Measurements from ENCODE around the gene VWA1. TPM values are rescaled to one million over a fixed set of nuclear protein-coding genes. Genes with fewer than 3 reads are reported as not detected.

Gene VWA1
- total and polyA plus RNA-seq, 2 experiments from 2014 or later: 7.2 to 31.5 TPM

DNA sequence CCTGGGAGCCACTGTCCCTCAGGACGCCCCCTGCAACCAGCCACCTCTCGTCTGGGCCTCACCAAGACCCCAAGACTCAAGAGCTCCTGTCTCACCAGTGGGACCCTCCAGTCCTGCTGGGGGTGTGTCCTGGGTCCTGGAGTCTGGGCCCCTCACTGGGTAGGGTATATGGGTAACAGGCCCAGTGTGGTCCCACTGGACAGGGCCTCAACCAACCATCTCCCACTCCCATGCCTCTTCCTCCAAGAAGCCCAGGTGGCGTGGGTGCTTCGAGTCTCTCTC lies 725 bp upstream of the VWA1 start:
- TF ChIP-seq ZNF114 (CRISPR knock-in tag; IDR thresholded peaks at IDR 0.05) (no peak), EZH2phosphoT487 (IDR thresholded peaks at IDR 0.05; ENCODE audit: unreplicated experiment) (no peak), ZNF331 (CRISPR knock-in tag; IDR thresholded peaks at IDR 0.05; ENCODE audit: low read depth) (no peak), NANOG (IDR thresholded peaks at IDR 0.05; ENCODE audit: borderline replicate concordance) (no peak), STAT1 (IDR thresholded peaks at IDR 0.05; ENCODE audit: unreplicated experiment) (no peak), CREB1 (CRISPR knock-in tag; IDR thresholded peaks at IDR 0.05; ENCODE audit: low read depth) (no peak)
- TF ChIP-seq, protein P1, sequence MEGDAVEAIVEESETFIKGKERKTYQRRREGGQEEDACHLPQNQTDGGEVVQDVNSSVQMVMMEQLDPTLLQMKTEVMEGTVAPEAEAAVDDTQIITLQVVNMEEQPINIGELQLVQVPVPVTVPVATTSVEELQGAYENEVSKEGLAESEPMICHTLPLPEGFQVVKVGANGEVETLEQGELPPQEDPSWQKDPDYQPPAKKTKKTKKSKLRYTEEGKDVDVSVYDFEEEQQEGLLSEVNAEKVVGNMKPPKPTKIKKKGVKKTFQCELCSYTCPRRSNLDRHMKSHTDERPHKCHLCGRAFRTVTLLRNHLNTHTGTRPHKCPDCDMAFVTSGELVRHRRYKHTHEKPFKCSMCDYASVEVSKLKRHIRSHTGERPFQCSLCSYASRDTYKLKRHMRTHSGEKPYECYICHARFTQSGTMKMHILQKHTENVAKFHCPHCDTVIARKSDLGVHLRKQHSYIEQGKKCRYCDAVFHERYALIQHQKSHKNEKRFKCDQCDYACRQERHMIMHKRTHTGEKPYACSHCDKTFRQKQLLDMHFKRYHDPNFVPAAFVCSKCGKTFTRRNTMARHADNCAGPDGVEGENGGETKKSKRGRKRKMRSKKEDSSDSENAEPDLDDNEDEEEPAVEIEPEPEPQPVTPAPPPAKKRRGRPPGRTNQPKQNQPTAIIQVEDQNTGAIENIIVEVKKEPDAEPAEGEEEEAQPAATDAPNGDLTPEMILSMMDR (conservative IDR thresholded peaks at IDR 0.05; ENCODE audit: low read depth in 2 of 2): no peak
- TF ChIP-seq, protein P2, sequence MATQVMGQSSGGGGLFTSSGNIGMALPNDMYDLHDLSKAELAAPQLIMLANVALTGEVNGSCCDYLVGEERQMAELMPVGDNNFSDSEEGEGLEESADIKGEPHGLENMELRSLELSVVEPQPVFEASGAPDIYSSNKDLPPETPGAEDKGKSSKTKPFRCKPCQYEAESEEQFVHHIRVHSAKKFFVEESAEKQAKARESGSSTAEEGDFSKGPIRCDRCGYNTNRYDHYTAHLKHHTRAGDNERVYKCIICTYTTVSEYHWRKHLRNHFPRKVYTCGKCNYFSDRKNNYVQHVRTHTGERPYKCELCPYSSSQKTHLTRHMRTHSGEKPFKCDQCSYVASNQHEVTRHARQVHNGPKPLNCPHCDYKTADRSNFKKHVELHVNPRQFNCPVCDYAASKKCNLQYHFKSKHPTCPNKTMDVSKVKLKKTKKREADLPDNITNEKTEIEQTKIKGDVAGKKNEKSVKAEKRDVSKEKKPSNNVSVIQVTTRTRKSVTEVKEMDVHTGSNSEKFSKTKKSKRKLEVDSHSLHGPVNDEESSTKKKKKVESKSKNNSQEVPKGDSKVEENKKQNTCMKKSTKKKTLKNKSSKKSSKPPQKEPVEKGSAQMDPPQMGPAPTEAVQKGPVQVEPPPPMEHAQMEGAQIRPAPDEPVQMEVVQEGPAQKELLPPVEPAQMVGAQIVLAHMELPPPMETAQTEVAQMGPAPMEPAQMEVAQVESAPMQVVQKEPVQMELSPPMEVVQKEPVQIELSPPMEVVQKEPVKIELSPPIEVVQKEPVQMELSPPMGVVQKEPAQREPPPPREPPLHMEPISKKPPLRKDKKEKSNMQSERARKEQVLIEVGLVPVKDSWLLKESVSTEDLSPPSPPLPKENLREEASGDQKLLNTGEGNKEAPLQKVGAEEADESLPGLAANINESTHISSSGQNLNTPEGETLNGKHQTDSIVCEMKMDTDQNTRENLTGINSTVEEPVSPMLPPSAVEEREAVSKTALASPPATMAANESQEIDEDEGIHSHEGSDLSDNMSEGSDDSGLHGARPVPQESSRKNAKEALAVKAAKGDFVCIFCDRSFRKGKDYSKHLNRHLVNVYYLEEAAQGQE (IDR thresholded peaks at IDR 0.05; ENCODE audit: unreplicated experiment): no peak
- TF ChIP-seq, protein P3, sequence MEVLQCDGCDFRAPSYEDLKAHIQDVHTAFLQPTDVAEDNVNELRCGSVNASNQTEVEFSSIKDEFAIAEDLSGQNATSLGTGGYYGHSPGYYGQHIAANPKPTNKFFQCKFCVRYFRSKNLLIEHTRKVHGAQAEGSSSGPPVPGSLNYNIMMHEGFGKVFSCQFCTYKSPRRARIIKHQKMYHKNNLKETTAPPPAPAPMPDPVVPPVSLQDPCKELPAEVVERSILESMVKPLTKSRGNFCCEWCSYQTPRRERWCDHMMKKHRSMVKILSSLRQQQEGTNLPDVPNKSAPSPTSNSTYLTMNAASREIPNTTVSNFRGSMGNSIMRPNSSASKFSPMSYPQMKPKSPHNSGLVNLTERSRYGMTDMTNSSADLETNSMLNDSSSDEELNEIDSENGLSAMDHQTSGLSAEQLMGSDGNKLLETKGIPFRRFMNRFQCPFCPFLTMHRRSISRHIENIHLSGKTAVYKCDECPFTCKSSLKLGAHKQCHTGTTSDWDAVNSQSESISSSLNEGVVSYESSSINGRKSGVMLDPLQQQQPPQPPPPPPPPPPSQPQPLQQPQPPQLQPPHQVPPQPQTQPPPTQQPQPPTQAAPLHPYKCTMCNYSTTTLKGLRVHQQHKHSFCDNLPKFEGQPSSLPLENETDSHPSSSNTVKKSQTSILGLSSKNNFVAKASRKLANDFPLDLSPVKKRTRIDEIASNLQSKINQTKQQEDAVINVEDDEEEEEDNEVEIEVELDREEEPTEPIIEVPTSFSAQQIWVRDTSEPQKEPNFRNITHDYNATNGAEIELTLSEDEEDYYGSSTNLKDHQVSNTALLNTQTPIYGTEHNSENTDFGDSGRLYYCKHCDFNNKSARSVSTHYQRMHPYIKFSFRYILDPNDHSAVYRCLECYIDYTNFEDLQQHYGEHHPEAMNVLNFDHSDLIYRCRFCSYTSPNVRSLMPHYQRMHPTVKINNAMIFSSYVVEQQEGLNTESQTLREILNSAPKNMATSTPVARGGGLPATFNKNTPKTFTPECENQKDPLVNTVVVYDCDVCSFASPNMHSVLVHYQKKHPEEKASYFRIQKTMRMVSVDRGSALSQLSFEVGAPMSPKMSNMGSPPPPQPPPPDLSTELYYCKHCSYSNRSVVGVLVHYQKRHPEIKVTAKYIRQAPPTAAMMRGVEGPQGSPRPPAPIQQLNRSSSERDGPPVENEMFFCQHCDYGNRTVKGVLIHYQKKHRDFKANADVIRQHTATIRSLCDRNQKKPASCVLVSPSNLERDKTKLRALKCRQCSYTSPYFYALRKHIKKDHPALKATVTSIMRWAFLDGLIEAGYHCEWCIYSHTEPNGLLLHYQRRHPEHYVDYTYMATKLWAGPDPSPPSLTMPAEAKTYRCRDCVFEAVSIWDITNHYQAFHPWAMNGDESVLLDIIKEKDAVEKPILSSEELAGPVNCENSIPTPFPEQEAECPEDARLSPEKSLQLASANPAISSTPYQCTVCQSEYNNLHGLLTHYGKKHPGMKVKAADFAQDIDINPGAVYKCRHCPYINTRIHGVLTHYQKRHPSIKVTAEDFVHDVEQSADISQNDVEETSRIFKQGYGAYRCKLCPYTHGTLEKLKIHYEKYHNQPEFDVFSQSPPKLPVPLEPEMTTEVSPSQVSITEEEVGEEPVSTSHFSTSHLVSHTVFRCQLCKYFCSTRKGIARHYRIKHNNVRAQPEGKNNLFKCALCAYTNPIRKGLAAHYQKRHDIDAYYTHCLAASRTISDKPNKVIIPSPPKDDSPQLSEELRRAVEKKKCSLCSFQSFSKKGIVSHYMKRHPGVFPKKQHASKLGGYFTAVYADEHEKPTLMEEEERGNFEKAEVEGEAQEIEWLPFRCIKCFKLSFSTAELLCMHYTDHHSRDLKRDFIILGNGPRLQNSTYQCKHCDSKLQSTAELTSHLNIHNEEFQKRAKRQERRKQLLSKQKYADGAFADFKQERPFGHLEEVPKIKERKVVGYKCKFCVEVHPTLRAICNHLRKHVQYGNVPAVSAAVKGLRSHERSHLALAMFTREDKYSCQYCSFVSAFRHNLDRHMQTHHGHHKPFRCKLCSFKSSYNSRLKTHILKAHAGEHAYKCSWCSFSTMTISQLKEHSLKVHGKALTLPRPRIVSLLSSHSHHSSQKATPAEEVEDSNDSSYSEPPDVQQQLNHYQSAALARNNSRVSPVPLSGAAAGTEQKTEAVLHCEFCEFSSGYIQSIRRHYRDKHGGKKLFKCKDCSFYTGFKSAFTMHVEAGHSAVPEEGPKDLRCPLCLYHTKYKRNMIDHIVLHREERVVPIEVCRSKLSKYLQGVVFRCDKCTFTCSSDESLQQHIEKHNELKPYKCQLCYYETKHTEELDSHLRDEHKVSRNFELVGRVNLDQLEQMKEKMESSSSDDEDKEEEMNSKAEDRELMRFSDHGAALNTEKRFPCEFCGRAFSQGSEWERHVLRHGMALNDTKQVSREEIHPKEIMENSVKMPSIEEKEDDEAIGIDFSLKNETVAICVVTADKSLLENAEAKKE (CRISPR knock-in tag; IDR thresholded peaks at IDR 0.05): no peak
- TF ChIP-seq, protein P4, sequence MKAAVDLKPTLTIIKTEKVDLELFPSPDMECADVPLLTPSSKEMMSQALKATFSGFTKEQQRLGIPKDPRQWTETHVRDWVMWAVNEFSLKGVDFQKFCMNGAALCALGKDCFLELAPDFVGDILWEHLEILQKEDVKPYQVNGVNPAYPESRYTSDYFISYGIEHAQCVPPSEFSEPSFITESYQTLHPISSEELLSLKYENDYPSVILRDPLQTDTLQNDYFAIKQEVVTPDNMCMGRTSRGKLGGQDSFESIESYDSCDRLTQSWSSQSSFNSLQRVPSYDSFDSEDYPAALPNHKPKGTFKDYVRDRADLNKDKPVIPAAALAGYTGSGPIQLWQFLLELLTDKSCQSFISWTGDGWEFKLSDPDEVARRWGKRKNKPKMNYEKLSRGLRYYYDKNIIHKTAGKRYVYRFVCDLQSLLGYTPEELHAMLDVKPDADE (IDR thresholded peaks at IDR 0.05): no peak
- Mint-ChIP-seq H3K36me3 (ENCODE audit: low read depth) (no peaks in the 10 kb centered on the region), H3K27me3 (ENCODE audit: insufficient read depth, low read depth, poor library complexity) (peaks cover 17% of the 10 kb centered on the region), H3K9me3 (peaks cover 4% of the 10 kb centered on the region; the same call in 1 of the 3 replicates), H3K27ac (peak overlapping the region; percentile 92), H3K4me1 (peaks cover 36% of the 10 kb centered on the region), H3K4me3 (peak overlapping the region; percentile 72)
- H3K9me2 ChIP-seq (ENCODE audit: insufficient read depth): no peaks in the 10 kb centered on the region
- H3K79me2 ChIP-seq (replicated peaks; ENCODE audit: insufficient read depth): 0 out of 2 replicates have a peak, but pooled peaks cover 2% of the 10 kb centered on the region
- no peaks in the 10 kb centered on the region for H4K20me1 ChIP-seq (replicated peaks; ENCODE audit: insufficient read depth)
- peak overlapping the region; percentile 68; the same call in 1 of the 2 replicates for H3K4me3 ChIP-seq
- H3F3A ChIP-seq (replicated peaks; ENCODE audit: low read depth): peaks cover 22% of the 10 kb centered on the region
- no peak overlapping the region for H2AFZ ChIP-seq
- DNase-seq (ENCODE audit: low spot score) (no peak), ATAC-seq (no peak)
- H3K27me3 ChIP-seq (ENCODE audit: insufficient read depth): no peaks in the 10 kb centered on the region
- H3K27ac ChIP-seq (ENCODE audit: low read depth): peak overlapping the region; percentile 63; the same call in 1 of the 2 replicates
- peak overlapping the region; percentile 88 for H3K4me2 ChIP-seq
- no peaks in the 10 kb centered on the region for H3K36me3 ChIP-seq (ENCODE audit: insufficient read depth)
- peaks cover 39% of the 10 kb centered on the region for H3K4me1 ChIP-seq (ENCODE audit: insufficient read depth)
